Measurements from ENCODE around the gene C10orf53.

- TF ChIP-seq TEAD4 (IDR thresholded peaks at IDR 0.05; ENCODE audit: borderline replicate concordance, insufficient read depth) (no peak), RAD21 (IDR thresholded peaks at IDR 0.05; ENCODE audit: low read length) (no peak), CTCF (IDR thresholded peaks at IDR 0.05) (no peak), REST (IDR thresholded peaks at IDR 0.05; ENCODE audit: low read depth, low read length) (no peak), EZH2phosphoT487 (IDR thresholded peaks at IDR 0.05; ENCODE audit: borderline replicate concordance, low read depth) (no peak), RXRA (IDR thresholded peaks at IDR 0.05; ENCODE audit: borderline replicate concordance, low read depth) (no peak), YY1 (IDR thresholded peaks at IDR 0.05; ENCODE audit: low read depth) (no peak), ELF1 (IDR thresholded peaks at IDR 0.05) (no peak), POLR2AphosphoS5 (IDR thresholded peaks at IDR 0.05; ENCODE audit: low read depth, low read length) (no peak), FOSL2 (IDR thresholded peaks at IDR 0.05; ENCODE audit: borderline replicate concordance, low read depth) (no peak), MAX (IDR thresholded peaks at IDR 0.05; ENCODE audit: low read depth) (no peak), EP300 (IDR thresholded peaks at IDR 0.05; ENCODE audit: borderline replicate concordance in 1 of 2, low read depth in 1 of 2, low read length in 1 of 2) (no peak)
Measured at GRCh38 chr10:49645417-49645816, 34.0 kb upstream of the C10orf53 start.
